ENCODE measurements around the gene CDC37L1.

Gene CDC37L1

DNA sequence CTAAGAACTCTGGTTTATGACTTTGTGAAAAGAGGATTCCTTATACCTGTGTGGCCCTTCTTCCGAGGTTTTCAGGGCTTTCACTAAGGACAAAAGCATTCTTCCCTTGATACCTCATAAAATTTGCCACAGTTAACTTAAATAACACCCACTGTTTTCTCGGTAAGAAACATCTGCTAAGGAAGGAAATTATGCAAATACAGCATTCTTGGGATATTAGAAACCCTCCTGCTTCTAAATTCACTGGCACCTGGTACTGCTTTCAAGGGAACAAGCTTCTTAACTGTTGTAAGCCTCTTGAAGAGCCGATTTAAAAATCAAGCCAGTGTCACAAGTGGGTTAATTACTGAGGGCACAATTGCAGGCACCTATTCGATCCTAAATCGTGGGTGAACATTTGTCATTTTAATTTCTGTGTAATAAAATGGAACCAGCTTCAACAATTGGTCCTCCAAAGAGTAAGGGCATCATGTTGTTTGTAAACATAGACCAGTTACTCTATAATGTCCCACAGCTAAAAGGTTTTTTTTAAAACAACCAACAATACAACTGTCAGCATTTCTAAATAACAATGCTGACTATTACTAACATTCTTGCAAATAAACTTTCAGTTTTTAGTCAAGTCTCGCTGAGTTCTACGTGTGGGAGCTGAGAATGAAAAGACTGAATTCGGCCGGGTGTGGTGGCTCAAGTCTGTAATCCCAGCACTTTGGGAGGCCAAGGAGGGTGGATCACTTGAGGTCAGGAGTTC is 35.1 kb downstream of the CDC37L1 start:
- DNase-seq (ENCODE audit: low read depth) = no peak

DNA sequence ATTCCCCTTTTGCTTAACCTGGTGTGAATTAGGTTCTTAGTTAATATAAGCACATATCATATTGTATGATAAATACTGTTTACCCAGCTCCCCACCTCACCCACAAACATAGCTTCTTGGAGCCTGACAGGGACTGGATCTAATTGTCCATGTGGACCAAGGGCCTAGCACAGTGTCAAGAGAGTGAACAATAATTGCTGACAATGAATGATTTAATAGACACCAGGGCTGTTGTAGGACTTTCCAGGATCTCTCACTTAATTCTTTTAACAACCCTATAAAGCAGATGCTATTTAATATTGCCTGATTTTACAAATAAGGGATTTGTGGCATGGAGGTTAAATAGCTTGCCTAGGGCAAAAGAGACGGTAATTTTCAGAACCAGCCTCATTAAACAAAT is 36.8 kb downstream of the CDC37L1 start:
- no peak for DNase-seq (ENCODE audit: low read depth)

DNA sequence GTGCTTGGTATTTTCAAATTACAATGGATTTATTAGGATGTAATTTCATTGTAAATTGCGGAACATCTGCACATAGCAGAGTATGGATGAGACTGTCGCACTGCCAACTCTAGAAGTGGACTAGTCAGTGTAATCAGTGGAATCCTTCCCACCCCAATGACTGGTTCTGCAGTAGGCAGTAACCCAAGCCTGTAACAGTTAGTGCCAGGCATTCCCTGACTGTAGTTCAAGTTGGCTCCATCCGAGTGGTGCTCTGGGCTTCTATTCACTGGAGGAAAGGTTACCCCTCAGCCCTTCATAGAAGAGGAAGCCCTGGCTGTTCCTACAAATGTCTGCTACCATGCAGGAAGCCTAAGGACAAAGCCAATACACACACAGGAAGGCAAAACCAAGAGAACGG is 38.4 kb downstream of the CDC37L1 start:
- no peak for DNase-seq (ENCODE audit: low read depth)

DNA sequence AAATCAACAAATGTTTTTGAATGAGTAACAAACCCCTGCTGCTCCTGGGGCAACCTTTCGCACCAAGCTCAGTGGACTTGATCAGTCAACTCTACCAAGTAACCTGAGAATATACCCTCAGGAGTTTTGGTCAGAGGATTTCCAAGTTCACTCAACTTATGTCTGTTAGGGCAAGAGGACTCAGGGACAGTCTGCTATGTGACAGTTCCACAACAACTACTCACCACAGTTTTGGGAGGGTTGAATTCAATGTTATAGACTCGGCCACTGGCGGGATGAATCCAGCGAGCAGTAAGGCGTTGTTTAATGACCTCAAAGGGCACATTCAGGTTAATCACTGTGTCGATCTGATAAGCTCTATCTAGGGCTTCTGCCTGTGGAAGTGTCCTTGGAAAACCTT is 39.5 kb downstream of the CDC37L1 start:
- no peak for DNase-seq (ENCODE audit: low read depth)

DNA sequence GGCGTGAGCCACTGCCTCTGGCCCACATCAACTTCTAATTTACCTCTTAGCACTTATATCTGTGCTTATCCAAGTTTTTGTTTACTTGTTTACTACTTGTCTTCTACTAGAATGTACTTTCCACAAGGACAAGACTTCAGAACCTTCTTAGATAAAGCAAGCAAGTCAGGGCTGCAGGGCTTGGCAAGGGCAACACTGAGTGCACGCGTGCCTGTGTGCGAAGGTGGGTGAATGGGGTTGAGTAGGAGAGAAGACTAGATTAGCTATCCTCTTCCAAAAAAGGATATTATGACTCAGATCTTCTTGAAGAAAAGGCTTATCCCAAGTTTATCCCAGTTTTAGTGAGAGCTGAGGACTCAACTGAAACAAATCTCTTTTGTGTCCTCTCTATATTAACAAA is 42.4 kb downstream of the CDC37L1 start:
- DNase-seq (ENCODE audit: low read depth) = no peak

DNA sequence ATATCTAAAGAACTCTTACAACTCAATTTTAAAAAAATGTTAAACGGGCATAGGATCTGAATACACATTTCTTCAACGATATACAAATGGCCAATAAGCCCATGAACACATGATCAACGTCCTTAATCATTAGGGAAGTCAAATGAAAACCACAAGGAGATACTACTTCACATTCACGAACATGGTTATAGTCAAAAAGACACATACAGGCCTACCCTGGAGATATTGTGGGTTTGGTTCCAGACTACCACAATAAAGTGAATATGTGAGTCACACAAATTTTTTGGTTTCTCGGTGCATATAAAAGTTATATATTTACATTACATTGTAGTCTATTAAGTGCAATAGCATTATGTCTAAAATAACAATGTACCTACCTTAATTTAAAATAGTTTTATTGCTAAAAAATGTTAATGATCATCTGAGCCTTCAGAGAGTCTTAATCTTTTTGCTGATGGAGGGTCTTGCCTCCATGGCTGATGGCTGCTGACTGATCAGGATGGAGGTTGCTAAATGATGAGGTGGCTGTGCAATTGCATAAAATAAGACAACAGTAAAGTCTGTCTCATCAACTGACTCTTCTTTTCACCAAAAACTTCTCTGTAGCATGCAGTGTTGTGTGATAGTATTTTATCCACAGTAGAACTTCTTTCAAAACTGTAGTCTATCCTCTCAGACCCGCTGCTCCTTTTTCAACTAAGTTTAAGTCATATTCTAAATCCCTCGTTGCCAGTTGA is 46.5 kb downstream of the CDC37L1 start:
- DNase-seq (ENCODE audit: low read depth) = no peak

DNA sequence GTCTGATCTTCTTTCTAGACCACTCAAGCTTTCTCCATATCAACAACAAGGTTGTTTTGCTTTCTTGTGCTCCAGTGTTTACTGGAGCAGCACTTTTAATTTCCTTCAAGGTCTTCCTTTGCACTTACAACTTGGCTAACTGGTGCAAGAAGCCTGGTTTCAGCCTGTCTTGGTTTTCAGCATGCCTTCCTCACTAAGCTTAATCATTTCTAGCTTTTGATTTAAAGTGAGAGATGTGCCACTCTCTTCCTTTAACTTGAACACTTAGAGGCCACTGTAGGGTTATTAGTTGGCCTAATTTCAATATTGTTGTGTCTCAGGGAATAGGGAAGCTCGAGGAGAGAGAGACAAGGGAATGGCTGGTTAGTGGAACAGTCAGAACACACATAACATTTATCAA is 48.2 kb downstream of the CDC37L1 start:
- no peak for DNase-seq (ENCODE audit: low read depth)

DNA sequence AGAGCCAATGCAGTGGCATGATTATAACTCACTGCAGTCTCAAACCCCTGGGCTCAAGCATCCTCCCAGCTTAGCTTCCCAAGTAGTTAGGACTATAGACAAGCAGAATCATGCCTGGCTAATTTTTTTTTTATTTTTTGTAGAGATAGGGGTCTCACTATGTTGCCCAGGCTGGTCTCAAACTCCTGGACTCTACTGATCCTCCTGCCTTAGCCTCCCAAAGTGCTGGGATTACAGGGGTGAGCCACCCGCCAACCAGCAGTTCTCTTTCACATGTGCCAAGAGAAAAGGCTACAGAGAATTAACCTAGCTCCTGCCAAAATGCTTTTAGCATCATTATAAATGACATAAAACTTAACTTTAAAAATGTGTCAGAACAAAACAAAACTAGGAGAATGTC is 53.5 kb downstream of the CDC37L1 start:
- DNase-seq (ENCODE audit: low read depth) = no peak

DNA sequence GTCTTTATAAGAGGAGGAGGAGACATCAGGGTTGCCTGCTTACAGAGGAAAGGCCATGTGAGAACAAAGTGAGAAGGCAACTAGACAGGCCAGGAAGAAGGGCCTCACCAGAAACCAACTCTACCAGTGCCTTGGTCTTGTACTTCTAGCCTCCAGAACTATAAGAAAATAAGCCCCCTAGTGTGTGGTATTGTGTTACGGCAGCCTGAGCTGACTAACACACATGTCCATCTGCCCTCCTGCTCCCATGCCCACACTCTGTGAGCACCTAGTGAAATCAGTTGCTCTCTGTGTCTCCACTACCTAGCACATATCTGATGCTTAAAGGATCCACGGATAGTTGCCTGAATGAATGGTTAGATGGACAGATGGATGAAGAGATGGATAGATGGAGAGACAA is 54.8 kb downstream of the CDC37L1 start:
- DNase-seq (ENCODE audit: low read depth) = no peak

DNA sequence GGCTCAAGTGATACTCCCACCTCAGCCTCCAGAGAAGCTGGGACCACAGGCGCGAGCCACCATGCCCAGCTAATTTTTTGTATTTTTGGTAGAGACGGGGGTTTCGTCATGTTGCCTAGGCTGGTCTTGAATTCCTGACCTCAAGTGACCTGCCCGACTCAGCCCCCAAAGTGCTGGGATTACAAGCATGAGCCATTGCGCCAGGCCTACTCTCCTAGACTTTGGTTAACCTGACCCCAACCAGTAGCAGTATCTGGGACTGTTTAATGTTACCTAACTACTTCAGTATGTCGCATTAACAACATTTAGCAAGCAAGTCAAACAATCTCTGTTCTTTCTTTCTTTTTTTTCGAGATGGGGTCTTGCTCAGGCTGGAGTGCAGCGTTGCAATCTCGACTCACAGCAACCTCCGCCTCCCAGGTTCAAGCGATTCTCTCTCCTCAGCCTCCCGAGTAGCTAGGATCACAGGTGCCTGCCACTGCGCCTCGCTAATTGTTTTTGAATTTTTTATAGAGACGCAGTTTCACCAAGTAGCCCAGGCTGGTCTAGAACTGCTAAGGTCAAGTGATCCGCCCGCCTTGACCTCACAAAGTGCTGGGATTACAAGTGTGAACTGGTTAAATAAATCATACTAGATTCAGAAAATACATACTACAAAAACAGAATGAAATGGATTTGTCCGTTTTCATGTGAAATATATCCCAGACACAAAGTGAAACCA is 59.7 kb downstream of the CDC37L1 start:
- DNase-seq (ENCODE audit: low read depth) = no peak

DNA sequence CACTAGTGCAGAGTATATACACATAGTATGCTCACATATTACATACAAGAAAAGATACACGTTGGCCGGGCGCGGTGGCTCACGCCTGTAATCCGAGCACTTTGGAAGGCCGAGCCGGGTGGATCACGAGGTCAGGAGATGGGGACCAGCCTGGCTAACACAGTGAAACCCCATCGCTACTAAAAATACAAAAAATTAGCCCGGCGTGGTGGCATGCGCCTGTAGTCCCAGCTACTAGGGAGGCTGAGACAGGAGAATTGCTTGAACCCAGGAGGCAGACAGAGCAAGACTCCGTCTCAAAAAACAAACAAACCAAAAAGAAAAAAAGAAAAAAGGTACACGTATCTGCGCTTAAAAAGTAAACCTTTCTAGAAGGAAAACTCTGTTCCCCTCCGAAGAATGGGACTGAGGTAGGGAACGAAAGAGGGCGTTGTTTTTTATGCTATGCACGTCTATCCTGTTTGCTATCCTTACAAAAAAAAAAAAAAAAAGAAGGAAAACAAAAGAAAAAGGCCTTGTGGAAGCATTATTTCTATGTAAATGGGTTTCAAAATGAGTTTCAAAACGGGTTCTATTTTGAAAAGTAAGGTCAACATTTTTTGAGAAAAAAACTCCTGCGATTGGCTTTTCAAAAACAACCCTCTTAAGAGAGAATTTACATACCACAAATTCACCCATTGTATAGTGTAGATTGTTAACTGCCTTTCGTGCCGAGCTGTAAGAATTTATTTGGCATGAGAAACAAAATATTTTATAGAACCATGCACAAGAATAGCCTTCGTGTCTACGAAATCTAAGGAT is 60.4 kb downstream of the CDC37L1 start:
- no peak for DNase-seq (ENCODE audit: low read depth)

DNA sequence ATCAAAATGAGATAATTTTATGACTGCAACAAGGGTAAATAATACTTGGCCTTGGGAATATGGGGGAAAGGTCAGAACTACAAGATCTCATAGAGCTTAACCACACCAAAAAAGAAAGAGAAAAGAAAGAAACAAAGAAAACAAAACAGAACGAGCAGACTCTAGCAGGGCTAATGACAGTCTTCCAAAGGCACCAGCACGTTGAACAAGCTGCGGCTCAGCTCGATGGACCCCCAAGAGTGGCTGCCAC is 60.9 kb downstream of the CDC37L1 start:
- DNase-seq (ENCODE audit: low read depth) = no peak

DNA sequence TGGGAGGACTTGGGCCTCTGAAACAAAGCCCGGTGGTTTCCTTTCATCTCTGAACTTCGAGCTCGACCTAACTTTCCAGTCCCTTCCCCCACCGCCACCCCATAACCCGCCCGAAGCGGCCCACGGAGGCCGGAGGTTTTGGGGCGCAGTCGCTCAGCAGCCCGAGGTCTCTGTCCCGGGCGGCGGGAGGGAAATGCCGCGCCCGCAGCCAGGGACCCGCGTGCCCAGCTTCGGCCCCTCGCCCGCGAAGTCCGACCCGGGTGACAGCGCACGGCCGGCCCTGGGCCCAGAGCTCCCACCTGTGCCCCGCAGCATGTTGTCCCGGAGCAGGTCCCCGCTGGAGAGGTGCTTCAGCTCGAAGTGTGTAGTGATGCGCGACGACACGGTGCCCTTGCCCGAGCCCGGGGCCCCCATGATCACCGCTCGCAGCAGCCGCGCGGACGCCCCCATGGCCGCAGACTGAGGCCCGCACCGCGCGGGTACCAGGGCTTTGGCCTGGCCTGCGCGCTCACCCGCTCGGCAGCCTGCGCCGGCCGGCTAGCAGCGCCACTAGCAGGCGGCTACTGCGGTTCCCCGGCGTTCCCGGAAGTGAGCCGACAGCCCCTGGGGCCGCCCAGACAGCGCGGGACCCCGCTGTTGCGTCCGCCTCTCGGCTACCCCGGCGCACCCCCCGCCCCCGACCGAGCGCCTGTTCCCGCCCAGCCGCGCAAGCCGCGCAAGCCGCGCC is 61.4 kb downstream of the CDC37L1 start, which contains the start of gene AK3:
Gene AK3 (minus strand): TSS at position 565 of the 727 bp plus-strand sequence. CDS start 115 bp downstream, at position 450.
- no peak for DNase-seq (ENCODE audit: low read depth)

DNA sequence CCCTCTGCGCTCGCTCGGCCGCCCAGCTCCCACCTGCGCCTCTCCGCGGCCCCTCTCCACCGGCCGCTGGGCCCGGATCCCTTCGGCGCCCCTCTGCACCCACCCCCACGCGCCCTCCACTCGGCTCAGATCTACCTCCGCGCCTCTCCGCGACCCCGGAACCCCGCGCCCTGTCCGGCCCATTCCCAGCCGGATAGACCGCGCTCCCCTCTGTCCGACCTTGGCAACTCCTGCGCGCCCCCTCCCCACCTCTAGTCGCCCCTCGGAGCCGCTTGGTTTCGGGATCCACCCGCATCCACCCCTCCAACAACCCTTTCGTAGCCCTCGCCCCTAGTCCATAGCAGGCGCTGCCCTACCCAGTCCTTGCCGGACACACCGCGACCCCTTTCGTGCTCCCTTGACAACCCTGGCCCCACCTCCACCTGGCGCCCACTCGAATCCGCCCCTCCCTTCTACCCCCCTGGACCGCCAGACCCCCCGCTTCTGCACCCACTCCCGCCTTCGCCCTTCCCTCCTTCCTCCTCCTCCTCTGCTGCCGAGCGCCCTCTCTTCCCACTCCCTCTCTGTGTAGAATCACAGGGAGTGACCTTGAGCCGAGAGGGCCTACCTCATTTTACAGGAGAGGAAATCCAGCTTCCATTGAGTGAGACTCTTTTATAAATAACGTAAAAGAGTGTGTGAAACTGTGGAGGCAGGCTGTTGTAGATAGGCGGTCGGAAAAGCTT is 62.2 kb downstream of the CDC37L1 start:
- no peak for DNase-seq (ENCODE audit: low read depth)

DNA sequence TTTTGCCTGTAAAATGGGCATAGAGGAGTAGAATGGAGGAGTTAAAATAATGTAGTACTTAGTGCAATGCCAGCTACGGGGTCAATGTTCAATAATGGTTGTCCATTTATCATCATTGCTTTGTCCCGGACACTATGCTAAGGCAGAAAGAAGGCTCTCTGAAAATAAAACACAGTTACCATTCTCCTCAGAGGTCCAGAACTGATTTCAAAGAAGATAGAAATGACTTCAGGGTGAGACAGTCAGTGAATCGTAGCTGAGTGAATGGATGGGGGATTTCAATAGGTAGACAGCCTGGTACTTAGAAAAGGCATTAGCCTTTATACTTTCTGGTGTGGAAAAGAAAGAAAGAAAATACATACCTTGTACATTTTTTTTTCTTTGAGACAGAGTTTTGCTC is 62.9 kb downstream of the CDC37L1 start:
- DNase-seq (ENCODE audit: low read depth) = no peak

DNA sequence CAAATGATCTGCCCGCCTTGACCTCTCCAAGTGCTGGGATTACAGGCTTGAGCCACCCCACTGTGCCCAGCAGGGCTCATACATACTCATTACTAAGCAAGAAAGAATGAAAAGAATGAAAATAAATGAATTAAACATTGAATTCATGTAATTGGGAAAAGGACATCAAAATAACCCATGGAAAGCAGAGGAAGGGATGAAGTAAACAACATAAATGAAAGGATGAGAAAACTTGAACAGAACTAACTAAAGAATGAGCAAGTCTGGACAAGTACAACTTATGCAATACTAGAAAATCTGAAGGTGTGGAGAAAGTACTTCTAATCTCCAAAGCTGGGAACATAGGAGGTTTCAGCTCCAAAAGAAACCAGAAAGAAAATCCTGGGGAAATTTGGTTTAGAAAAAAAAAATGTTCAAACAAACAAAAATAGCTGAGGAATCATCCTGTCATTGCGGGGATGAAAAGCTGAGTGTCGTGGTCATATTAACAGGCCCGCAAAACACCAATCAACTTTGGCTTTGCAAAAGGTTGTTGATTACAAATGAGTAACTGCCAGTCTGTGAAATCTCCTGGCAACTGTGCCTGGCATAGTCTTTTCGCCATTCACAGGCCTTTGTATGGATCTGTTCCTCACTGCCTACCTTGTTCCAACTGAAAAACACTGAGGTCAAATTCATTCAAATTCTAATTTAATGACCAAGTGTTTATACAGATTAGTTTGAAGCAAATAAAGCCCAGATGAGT is 63.9 kb downstream of the CDC37L1 start:
- no peak for DNase-seq (ENCODE audit: low read depth)

DNA sequence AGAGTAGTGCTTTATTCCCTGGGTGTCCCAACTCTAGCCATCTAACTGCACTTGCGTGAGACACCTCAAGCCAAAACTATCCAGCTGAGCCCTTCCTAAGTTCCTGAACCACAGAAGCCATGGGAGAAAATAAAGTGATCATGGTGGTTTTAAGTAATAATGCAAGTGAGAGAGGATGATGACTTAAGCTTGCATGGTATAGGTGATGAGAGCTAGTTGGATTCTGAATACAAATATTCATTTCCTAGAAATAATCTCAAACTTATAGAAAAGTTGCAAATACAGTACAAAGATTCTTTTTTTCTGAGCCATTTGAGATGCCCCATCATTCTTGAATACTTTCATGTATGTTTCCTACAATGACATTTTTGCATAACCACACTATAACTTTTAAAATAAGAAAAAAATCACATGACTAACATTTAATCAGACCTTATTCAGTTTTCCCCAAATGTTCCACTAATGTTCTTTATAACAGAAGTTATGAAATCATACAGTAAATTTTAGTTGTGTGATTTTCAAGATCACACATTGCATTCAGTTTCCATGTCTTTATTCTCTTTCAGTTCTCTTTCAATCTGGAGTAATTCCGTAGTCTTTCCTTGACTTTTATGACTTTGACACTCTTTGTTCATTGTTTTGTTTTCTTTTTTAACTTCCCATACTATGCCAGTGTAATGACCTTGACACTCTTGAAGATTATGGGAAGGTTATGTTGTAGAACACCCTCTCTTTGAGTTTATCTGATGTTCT is 67.1 kb downstream of the CDC37L1 start:
- no peak for DNase-seq (ENCODE audit: low read depth)

DNA sequence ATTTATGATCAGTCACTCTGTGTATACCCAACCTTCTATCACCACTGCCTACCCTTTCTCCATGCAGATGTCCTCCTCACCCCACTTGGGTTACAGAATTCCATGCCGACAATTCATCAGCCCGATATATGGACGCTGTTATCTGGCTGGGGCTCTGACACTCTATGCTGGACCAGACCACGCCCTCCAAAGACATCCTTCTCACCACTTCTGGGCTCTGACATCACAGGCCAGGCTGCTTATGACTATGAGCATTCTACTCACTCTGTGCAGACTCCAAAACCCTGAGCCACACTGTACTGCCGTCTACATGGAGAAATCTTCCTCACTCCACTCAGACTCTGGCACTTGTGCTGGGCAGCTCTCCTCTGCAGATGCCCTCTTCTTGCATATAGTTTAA is 69.2 kb downstream of the CDC37L1 start:
- DNase-seq (ENCODE audit: low read depth) = no peak

DNA sequence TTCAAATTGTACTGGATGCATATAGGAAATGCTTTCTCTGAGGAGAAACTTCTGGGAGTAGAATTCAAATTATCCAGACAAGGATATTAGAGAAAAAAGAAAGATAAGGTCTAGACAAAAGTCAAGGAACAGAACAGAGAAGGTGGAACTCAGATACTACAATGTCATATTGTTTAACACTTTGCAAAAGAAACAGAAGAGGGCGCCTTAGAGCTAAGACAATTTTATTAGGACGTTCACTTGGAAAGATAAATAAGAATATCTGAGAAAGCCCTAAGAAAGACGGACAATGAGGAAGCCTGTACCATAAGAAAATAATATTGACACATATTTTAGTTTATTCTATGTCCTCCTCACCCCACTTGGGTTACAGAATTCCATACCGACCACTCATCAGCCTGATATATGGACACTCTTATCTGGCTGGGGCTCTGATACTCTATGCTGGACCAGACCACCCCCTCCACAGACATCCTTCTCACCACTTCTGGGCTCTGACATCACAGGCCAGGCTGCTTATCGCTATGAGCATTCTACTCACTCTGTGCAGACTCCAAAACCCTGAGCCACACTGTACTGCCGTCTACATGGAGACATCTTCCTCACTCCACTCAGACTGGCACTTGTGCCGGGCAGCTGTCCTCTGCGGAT is 70.8 kb downstream of the CDC37L1 start:
- no peak for DNase-seq (ENCODE audit: low read depth)

Data from HS-5 (cell line).